Fibroblast of mammary gland (primary cell): ENCODE data around the gene NHSL2.

Source experiments
- DNase-seq: peaks from one replicate; pipeline ENCODE4 v3.0.0-alpha.2; 2010; ENCODE audit warnings: low read depth
- H3K4me3 ChIP-seq: 2 replicates; pipeline ENCODE4 v1.5.1; 2011; ENCODE audit warnings: low read depth, mild to moderate bottlenecking, low read length, moderate library complexity; ENCODE audit not compliant: control insufficient read depth
- CTCF ChIP-seq: conservative IDR thresholded peaks from 2 replicates; pipeline ENCODE4 v1.5.1; 2011; ENCODE audit warnings: low read depth, low read length, inconsistent platforms; ENCODE audit not compliant: control insufficient read depth, insufficient read depth

Gene NHSL2

GRCh38 chrX:72182924-72183323 is 272.3 kb downstream of the NHSL2 start:
- TF ChIP-seq CTCF = no peak
- no peak for DNase-seq
- no peak overlapping the region for H3K4me3 ChIP-seq

- DNase-seq = peak; percentile 80
- H3K4me3 ChIP-seq = no peak overlapping the region
Measured at GRCh38 chrX:72201836-72202536, 291.3 kb downstream of the NHSL2 start.

More at GRCh38 chrX:72201836-72202536, 291.3 kb downstream of the NHSL2 start:
- no peak for TF ChIP-seq CTCF
